Retinal pigment epithelial cell (primary cell): Measurements from ENCODE around the gene PSORS1C2.

Experiments
- DNase-seq: peaks from one replicate; pipeline ENCODE4 v3.0.0-alpha.2; 2010; ENCODE audit warnings: low read depth
- H3K4me3 ChIP-seq: 2 replicates; pipeline ENCODE4 v1.5.1; 2011; ENCODE audit warnings: mild to moderate bottlenecking, low read length, control low read depth, moderate library complexity
- TF ChIP-seq, protein P1 (sequence below): conservative IDR thresholded peaks from 2 replicates; pipeline ENCODE4 v1.5.1; 2011; ENCODE audit warnings: low read depth, low read length, control low read depth, inconsistent platforms

Gene PSORS1C2

DNA sequence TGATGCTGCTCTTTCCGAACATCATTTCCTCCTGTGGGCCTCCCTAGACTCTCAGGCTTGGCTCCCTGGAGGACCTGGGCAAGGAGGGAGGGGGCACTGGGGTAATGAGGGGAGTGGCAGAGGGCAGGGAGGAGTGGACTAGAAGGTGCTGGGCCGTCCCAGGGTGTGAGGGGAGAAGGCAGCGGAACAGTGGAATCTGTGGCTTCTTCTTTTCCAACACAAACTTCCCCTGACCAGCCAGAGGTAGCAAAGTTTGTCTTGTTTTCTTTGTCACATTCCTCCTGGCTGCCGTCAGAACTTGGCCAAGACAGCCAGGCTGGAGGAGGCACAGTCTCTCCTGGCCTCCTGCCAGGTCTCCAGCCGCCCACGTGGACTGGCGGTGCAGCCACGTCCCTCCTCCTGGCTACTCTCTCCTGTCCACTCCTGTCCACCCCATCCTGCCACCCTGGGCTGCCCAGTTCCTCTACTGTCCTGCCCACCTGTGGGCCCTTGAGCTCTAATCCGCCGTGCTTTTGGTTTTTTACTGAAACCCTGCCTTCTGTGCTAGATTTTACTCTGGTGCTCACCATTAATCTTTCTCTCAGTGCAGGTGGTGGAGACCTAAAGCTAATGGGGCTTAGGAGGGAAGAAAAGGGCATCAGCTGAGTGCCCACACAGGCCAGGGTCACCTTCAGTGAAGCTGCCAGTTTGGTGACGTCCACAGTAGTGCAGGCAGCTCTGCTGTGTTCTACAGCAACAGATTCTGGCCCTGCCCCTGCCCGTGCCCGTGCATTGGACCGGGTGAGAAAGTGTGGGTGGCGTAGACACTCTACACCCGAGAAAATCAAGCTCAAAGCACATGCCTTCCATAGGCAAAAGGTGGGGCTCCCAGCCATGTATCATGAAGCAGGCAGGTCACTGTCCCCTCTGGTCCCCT is 15.8 kb downstream of the PSORS1C2 start:
- peak; percentile 73 for DNase-seq
- TF ChIP-seq, protein P1, sequence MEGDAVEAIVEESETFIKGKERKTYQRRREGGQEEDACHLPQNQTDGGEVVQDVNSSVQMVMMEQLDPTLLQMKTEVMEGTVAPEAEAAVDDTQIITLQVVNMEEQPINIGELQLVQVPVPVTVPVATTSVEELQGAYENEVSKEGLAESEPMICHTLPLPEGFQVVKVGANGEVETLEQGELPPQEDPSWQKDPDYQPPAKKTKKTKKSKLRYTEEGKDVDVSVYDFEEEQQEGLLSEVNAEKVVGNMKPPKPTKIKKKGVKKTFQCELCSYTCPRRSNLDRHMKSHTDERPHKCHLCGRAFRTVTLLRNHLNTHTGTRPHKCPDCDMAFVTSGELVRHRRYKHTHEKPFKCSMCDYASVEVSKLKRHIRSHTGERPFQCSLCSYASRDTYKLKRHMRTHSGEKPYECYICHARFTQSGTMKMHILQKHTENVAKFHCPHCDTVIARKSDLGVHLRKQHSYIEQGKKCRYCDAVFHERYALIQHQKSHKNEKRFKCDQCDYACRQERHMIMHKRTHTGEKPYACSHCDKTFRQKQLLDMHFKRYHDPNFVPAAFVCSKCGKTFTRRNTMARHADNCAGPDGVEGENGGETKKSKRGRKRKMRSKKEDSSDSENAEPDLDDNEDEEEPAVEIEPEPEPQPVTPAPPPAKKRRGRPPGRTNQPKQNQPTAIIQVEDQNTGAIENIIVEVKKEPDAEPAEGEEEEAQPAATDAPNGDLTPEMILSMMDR, result no peak
- no peak overlapping the region for H3K4me3 ChIP-seq

DNA sequence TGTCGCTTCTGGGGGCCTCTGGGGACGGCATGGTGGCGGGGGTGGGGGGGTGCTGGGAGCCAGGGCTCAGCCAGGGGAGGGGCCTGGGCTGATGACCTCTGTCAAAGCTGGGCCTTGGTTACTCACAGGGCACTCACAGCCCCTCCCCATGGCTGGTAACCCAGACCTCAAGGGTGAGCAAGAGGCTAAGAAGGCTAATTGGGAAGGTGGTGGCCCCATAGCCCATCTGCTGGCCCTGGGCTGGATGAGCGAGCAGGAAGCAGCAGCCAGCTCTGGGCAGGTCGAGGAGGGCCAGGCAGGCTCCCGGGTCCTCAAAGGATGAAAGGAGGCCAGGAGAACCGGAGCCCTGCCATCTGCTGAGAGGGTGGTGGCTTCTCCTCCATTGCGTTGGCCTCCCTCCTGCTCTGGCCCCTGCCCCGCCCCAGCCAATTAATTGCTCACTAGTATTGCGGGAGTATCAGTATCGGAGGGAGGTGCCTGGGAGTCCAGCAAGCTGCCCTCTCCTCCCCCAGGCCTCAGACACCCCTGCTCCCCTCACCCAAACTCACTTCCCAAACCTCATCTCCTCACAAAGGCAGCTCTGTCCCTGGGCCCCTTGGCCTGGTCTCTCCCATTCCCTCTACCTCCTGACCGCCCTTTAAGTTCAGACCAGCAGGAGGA is 17.6 kb downstream of the PSORS1C2 start:
- H3K4me3 ChIP-seq, result no peak overlapping the region
- DNase-seq, result no peak
- TF ChIP-seq, protein P1, result no peak

DNA sequence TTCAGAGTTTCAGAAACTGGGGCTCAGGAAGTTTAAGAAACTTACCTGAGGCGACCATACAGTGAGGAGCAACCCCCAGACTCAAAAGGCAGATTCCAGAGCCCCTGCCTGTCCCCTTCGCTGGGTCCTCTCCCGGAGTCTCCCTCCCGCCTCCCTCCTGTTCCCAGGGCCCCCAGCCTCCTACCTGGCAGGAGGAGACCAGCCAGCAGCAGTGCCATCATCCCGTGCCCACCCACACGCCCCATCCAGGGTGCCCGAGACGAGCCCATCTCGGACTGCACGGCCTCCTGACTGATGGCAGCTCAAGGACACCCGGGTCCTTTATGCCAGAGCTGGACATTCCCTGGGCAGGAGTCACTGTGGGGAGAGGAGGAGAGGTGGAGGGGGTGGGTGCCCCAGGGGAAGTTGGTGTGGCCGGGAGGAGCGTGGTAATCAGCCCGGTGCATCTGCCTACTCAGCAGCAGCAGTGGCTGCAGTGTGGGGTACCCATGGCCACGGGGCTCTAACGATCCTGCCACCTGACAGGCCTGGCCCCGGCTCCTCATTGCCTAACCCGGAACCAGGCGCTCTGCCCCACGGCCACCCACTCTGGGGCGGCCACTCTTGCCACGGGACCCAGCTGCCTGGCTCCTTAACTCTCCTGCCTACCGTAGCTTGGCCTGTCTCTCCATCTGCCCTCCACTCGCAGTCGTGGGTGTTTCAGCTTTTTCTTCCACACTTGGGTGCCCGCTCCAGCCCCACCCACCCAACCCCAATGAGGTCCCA is 18.5 kb downstream of the PSORS1C2 start, which contains the start of gene CDSN:
Gene CDSN (minus strand): TSS at position 296 of the 765 bp plus-strand sequence. CDS start 27 bp downstream, at position 269.
- H3K4me3 ChIP-seq, result no peak within 1 kb of the TSS
- TF ChIP-seq, protein P1, result no peak
- DNase-seq, result no peak

DNA sequence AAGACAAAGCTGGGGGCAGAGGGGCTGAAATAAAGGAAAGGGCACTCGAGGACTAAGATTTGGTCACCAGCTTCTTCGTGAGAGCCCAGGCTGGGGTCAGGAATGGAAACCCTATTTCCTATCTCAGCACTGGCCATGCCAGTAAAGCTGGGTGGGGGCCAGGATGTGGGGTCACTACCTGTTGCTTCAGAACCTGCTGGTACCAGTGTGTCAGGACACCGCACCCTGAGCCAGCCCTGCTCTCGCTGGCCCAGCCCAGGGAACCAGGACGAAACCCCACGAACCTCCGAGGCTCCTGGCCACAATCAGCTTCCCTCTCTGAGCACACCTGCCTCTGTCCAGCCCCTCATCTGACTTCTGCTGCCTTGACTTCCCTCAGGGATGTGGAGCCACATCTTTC is 20.7 kb downstream of the PSORS1C2 start:
- no peak for DNase-seq
- TF ChIP-seq, protein P1, result no peak
- H3K4me3 ChIP-seq, result no peak overlapping the region

DNA sequence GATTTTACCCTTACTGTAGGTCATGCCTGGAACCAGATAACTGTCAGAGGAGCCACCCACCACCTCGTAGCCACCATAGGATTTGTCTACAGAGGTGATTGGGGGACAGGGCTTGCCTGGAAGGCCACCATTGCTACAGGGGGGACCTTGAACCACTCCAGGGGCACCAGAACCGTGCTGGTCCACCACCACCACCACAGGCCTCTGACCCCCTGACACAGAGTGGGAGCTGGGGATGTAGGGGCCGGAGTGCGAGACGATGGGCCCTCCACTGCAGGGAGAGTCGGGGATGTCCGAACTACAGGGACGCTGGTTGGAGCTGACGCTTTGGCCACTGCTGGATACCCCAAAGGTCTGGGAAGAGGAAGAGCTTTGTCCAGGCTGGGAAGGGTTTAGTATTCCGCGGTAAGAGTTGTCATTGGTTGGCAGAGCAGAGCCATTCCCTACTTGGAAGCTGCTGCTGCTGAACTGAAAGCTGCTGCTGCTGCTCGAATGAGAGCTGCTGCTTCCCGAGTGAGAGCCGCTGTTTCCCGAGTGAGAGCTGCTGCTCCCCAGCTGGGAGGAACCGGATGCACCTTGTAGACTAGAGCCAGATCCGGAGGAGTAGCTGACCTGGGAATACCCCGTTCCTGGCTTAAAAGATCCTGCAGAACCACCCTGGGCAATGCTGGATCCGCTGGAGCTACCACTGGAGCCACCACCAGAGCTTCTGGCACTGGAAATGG is 22.0 kb downstream of the PSORS1C2 start:
- TF ChIP-seq, protein P1, result no peak
- DNase-seq, result no peak
- H3K4me3 ChIP-seq, result no peak overlapping the region

DNA sequence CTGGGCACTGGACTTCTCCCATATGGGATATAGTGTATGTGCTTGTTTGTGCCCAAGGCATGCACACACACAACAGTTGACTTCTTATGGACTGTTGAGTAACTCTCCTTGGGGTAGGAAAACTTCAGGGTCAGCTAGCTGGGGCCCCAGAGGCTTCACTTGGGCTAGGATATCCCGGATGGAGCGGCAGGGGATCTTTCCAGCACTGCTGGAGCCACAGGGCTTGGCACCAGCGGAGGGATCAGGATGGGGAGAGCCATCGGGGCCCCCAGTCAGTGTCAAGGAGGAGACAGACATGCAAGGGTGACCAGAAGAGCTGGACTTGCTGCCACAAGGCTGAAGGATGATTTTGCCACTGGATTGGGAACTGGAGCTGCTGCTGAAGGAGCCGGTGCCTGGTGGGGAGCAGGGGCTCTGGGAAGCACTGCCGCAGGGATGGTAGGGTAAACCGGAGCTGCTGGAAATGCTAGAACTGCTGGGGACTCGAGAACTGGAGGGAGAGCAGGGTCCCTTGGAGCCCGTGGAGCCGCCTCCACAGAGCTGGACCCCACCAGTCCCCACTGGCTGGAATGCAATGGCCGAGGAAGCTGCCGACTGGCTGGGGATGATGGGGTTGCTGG is 22.8 kb downstream of the PSORS1C2 start:
- no peak overlapping the region for H3K4me3 ChIP-seq
- TF ChIP-seq, protein P1, result no peak
- DNase-seq, result no peak
